K562 (cell line): ENCODE data around the gene CNDP2. TPM values are rescaled to one million over a fixed set of nuclear protein-coding genes. Genes with fewer than 3 reads are reported as not detected.

Experiments used
- ARHGAP35 ChIP-seq: fragments of 450-650 bp; IDR thresholded peaks from 2 replicates; pipeline ENCODE4 v1.6.1; 2018; ENCODE audit not compliant: partially characterized antibody
- C11orf30 ChIP-seq: fragments of 450-650 bp; IDR thresholded peaks from 2 replicates; pipeline ENCODE4 v1.6.1; 2016; ENCODE audit warnings: low read depth, mild to moderate bottlenecking
- ESRRA ChIP-seq: fragments of 450-650 bp; IDR thresholded peaks from 2 replicates; pipeline ENCODE4 v1.6.1; 2014; ENCODE audit warnings: low read depth, mild to moderate bottlenecking, moderate library complexity, borderline replicate concordance
- HOXB6 ChIP-seq: fragments of 250-450 bp; sonication (Bioruptor Pico); IDR thresholded peaks from 2 replicates; pipeline ENCODE4 v1.5.1; 2022; ENCODE audit warnings: mild to moderate bottlenecking, borderline replicate concordance
- MIER1 ChIP-seq: fragments of 450-650 bp; IDR thresholded peaks from 2 replicates; pipeline ENCODE4 v1.6.1; 2016; ENCODE audit warnings: antibody characterized with exemption, mild to moderate bottlenecking, low read depth
- POLR2A ChIP-seq: fragments of 450-650 bp; conservative IDR thresholded peaks from 2 replicates; pipeline ENCODE4 v1.6.1; 2016
- SMARCA4 ChIP-seq: fragments of 450-650 bp; IDR thresholded peaks from 2 replicates; pipeline ENCODE4 v1.6.1; 2016
- SMC3 ChIP-seq: conservative IDR thresholded peaks from 2 replicates; pipeline ENCODE4 v1.6.1; 2011; ENCODE audit warnings: low read depth, low read length, improper control_type of control experiment; ENCODE audit not compliant: insufficient read depth
- TBL1XR1 ChIP-seq, 2 experiments: IDR thresholded peaks; 2 replicates each; pipeline ENCODE4 v1.6.1; 2012; ENCODE audit warnings: improper control_type of control experiment in 2 of 2, low read length in 2 of 2, mild to moderate bottlenecking in 1 of 2
- ZC3H8 ChIP-seq: fragments of 450-650 bp; IDR thresholded peaks from 2 replicates; pipeline ENCODE4 v1.6.1; 2017
- ZKSCAN3 ChIP-seq: fragments of 250-450 bp; sonication (Bioruptor Pico); IDR thresholded peaks from 2 replicates; pipeline ENCODE4 v1.4.0; 2020
- ZNF12 ChIP-seq: sonication (generic); formaldehyde crosslinking; IDR thresholded peaks from 2 replicates; pipeline ENCODE4 v1.4.0; 2020; ENCODE audit warnings: mild to moderate bottlenecking, missing genetic modification reagents
- ZNF347 ChIP-seq: fragments of 450-650 bp; formaldehyde crosslinking; IDR thresholded peaks from 2 replicates; pipeline ENCODE4 v1.4.0; 2020; ENCODE audit warnings: low read depth, mild to moderate bottlenecking, moderate library complexity
- ZNF764 ChIP-seq: fragments of 250-450 bp; sonication (Bioruptor Pico); IDR thresholded peaks from 2 replicates; pipeline ENCODE4 v1.4.0; 2020; ENCODE audit warnings: low read depth, mild to moderate bottlenecking, moderate library complexity
- ZNF830 ChIP-seq: fragments of 250-450 bp; sonication (Bioruptor Pico); IDR thresholded peaks from 2 replicates; pipeline ENCODE4 v1.5.0; 2021; ENCODE audit warnings: mild to moderate bottlenecking
- polyA plus RNA-seq, 8 experiments: library from polyadenylated mRNA; depleted of rRNA in 4 of 8; stranded (reverse) in 5 of 8; unstranded in 3 of 8; fragments of >200 nt; fragmentation: Nextera tagmentation in 2 of 8; fragmentation: Illumina TruSeq in 1 of 8; extraction: Ambion mirVana in 2 of 8; extraction: Trizol in 1 of 8; gene quantifications; 2 replicates each; pipeline versions ENCODE4 v1.2.1 to v1.2.3, GENCODE V29; 2011 to 2014; ENCODE audit warnings: inconsistent platforms in 1 of 8, missing spikeins in 1 of 8
- total RNA-seq, 7 experiments: library from RNA; depleted of rRNA in 6 of 7; stranded (reverse); fragments of >200 nt in 6 of 7; fragmentation: Illumina TruSeq in 2 of 7; extraction: Trizol in 2 of 7; gene quantifications; 2 replicates each; pipeline versions ENCODE4 v1.2.1 to v1.2.3, GENCODE V29; 2011 to 2021; ENCODE audit warnings: low replicate concordance in 1 of 7
- TF ChIP-seq, protein P1 (sequence below): IDR thresholded peaks from 2 replicates; pipeline ENCODE4 v1.6.1; 2016; ENCODE audit warnings: missing genetic modification characterization, missing compliant biosample characterization
- TF ChIP-seq, protein P2 (sequence below): fragments of 450-650 bp; IDR thresholded peaks from 2 replicates; pipeline ENCODE4 v1.6.1; 2017; ENCODE audit warnings: antibody characterized with exemption
- TF ChIP-seq, protein P3 (sequence below): sonication (generic); formaldehyde crosslinking; IDR thresholded peaks from 2 replicates; pipeline ENCODE4 v1.8.0; 2023; ENCODE audit warnings: mild to moderate bottlenecking, missing genetic modification reagents
- TF ChIP-seq, protein P4 (sequence below): fragments of 450-650 bp; IDR thresholded peaks from 2 replicates; pipeline ENCODE4 v1.6.1; 2016; ENCODE audit warnings: antibody characterized with exemption

The CNDP2 gene
- total and polyA plus RNA-seq, 9 of the 15 experiments (the other 6 are each of a cell fraction or from before 2014, with no cell fraction given) = 34.1 to 128 (median 53.8) TPM

DNA sequence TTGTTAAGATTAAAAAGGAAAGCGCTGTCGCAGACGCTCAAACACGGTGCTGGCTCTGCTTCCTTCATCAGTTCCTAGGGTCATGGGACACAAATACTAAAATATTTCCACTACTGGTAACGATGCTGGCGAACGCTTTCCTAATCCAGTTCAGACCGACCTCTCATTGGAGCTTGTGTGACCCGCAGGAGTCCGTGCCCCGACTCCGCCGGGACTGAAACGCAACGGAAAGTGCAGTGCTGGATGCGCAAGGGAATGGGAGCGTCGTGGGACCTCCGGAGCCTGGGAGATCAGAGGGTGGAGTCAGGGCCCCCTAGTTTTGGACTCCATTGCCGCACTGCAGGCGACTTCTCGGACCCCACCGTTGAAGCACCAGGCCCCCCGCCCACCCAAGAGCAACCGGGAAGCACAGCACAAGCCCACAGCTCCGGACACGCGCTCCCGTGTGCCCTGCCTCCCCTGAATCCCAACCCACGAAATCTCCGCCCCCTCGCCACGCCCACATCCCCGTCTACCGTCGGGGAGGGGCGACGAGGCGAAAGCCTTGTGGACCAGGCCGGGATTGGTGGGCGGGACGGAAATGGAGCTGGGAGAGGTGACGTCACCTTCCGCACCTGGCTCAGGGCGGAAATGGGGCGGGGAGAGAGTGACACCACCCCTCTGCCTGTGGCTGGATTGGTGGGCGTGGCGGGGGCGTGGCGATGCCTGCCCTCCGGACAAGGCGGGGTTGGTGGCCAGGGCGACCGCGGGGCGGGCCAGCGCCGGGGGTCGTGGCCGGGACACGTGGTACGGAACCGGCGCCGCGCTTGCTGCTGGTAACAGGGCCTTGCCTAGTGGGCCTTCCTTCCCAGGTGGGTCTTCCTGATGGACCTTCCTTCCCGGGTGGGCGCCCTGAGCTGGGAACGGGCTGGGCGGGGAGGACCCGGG lies at the start of gene CNDP2 (continued):
- TF ChIP-seq, protein P1, sequence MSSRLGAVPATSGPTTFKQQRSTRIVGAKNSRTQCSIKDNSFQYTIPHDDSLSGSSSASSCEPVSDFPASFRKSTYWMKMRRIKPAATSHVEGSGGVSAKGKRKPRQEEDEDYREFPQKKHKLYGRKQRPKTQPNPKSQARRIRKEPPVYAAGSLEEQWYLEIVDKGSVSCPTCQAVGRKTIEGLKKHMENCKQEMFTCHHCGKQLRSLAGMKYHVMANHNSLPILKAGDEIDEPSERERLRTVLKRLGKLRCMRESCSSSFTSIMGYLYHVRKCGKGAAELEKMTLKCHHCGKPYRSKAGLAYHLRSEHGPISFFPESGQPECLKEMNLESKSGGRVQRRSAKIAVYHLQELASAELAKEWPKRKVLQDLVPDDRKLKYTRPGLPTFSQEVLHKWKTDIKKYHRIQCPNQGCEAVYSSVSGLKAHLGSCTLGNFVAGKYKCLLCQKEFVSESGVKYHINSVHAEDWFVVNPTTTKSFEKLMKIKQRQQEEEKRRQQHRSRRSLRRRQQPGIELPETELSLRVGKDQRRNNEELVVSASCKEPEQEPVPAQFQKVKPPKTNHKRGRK (tag) = no peak
- TF ChIP-seq SMC3 = no peak
- peak; percentile 84 for TF ChIP-seq POLR2A
- TF ChIP-seq HOXB6 (CRISPR knock-in tag) = no peak
- TF ChIP-seq TBL1XR1 (IDR thresholded peaks at IDR 0.05; ENCODE audit: low read length in 2 of 2) = no peak
- no peak; the same call in 1 of the 2 replicates for TF ChIP-seq SMARCA4
- no peak for TF ChIP-seq ZNF764 (CRISPR knock-in tag)
- no peak for TF ChIP-seq ZNF830 (CRISPR knock-in tag)
- TF ChIP-seq, protein P2, sequence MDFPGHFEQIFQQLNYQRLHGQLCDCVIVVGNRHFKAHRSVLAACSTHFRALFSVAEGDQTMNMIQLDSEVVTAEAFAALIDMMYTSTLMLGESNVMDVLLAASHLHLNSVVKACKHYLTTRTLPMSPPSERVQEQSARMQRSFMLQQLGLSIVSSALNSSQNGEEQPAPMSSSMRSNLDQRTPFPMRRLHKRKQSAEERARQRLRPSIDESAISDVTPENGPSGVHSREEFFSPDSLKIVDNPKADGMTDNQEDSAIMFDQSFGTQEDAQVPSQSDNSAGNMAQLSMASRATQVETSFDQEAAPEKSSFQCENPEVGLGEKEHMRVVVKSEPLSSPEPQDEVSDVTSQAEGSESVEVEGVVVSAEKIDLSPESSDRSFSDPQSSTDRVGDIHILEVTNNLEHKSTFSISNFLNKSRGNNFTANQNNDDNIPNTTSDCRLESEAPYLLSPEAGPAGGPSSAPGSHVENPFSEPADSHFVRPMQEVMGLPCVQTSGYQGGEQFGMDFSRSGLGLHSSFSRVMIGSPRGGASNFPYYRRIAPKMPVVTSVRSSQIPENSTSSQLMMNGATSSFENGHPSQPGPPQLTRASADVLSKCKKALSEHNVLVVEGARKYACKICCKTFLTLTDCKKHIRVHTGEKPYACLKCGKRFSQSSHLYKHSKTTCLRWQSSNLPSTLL = no peak
- TF ChIP-seq ZKSCAN3 (CRISPR knock-in tag) = no peak
- TF ChIP-seq, protein P3, sequence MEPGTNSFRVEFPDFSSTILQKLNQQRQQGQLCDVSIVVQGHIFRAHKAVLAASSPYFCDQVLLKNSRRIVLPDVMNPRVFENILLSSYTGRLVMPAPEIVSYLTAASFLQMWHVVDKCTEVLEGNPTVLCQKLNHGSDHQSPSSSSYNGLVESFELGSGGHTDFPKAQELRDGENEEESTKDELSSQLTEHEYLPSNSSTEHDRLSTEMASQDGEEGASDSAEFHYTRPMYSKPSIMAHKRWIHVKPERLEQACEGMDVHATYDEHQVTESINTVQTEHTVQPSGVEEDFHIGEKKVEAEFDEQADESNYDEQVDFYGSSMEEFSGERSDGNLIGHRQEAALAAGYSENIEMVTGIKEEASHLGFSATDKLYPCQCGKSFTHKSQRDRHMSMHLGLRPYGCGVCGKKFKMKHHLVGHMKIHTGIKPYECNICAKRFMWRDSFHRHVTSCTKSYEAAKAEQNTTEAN = no peak
- TF ChIP-seq C11orf30 = no peak
- no peak for TF ChIP-seq ARHGAP35
- no peak for TF ChIP-seq ZNF347 (CRISPR knock-in tag)
- no peak for TF ChIP-seq MIER1
- TF ChIP-seq, protein P4, sequence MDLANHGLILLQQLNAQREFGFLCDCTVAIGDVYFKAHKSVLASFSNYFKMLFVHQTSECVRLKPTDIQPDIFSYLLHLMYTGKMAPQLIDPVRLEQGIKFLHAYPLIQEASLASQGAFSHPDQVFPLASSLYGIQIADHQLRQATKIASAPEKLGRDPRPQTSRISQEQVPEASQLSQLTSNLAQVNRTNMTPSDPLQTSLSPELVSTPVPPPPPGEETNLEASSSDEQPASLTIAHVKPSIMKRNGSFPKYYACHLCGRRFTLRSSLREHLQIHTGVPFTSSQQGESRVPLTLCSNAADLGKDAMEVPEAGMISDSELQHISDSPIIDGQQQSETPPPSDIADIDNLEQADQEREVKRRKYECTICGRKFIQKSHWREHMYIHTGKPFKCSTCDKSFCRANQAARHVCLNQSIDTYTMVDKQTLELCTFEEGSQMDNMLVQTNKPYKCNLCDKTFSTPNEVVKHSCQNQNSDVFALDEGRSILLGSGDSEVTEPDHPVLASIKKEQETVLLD = no peak
- TF ChIP-seq ZNF12 (CRISPR knock-in tag) = no peak
- no peak for TF ChIP-seq ZC3H8
- TF ChIP-seq ESRRA = no peak
